Nephron (organoid): Measurements from ENCODE around the gene USP46.

Experiments used
- H3K27ac Mint-ChIP-seq, 3 experiments: 2 replicates each; pipeline ENCODE4 v1.8.0; 2020; ENCODE audit warnings: mixed read lengths in 3 of 3, mild to moderate bottlenecking in 2 of 3, moderate library complexity in 1 of 3
- H3K27me3 Mint-ChIP-seq: 2 replicates; pipeline ENCODE4 v1.8.0; 2021; ENCODE audit warnings: low read depth, mild to moderate bottlenecking, moderate library complexity, mixed read lengths
- H3K36me3 Mint-ChIP-seq: 2 replicates; pipeline ENCODE4 v1.8.0; 2020; ENCODE audit warnings: low read depth, mixed read lengths
- H3K4me1 Mint-ChIP-seq: 2 replicates; pipeline ENCODE4 v1.8.0; 2020; ENCODE audit warnings: mixed read lengths
- H3K4me3 Mint-ChIP-seq, 3 experiments: 2 replicates each; pipeline ENCODE4 v1.8.0; 2020; ENCODE audit warnings: mild to moderate bottlenecking in 3 of 3, mixed read lengths in 3 of 3, moderate library complexity in 2 of 3
- H3K9me3 Mint-ChIP-seq: 2 replicates; pipeline ENCODE4 v1.8.0; 2020; ENCODE audit warnings: mixed read lengths
- TF ChIP-seq, protein P1 (sequence below), 3 experiments: fragments of 200-600 bp; sonication (generic); IDR thresholded peaks; one replicate each; pipeline ENCODE4 v1.5.0; 2021; ENCODE audit warnings: antibody characterized with exemption in 3 of 3; ENCODE audit not compliant: unreplicated experiment in 3 of 3

Gene USP46

DNA sequence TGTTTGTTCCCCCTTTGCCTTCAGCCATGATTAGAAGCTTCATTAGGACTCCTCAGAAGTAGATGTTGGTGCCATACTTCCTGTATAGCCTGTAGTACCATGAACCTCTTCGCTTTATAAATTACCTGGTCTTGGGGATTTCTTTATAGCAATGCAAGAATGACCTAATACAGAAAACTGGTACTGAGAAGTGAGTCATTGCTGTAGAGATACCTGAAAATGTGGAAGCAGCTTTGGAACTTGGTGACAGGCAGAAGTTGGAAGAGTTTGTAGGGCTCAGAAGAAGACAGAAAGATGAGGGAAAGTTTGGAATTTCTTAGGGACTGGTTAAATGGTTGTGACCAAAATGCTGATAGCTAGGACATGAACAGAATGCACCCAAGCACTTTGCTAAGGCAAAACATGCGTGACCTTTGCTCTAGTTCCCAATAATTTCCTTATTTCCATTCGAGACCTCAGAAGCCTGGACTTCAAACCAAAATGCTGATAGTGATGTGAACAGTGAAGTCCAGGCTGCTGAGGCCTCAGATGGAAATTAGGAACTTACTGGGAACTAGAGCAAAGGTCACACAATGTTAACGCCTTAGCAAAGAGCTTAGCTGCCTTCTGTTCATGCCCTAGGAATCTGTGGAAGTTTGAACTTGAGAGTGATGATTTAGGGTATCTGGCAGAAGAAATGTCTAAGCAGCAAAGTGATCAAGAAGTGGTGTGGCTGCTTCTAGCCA, 3.0 kb upstream of the USP46 start:
- Mint-ChIP-seq H3K36me3 (peaks cover 38% of the 10 kb centered on the region), H3K4me3 (peak overlapping the region; percentile 0 to 27 (median 11)), H3K27ac (peak overlapping the region in 1 of 3 experiments; percentile 42), H3K4me1 (peaks cover 16% of the 10 kb centered on the region), H3K9me3 (peaks cover 14% of the 10 kb centered on the region), H3K27me3 (no peaks in the 10 kb centered on the region)
- TF ChIP-seq, protein P1, sequence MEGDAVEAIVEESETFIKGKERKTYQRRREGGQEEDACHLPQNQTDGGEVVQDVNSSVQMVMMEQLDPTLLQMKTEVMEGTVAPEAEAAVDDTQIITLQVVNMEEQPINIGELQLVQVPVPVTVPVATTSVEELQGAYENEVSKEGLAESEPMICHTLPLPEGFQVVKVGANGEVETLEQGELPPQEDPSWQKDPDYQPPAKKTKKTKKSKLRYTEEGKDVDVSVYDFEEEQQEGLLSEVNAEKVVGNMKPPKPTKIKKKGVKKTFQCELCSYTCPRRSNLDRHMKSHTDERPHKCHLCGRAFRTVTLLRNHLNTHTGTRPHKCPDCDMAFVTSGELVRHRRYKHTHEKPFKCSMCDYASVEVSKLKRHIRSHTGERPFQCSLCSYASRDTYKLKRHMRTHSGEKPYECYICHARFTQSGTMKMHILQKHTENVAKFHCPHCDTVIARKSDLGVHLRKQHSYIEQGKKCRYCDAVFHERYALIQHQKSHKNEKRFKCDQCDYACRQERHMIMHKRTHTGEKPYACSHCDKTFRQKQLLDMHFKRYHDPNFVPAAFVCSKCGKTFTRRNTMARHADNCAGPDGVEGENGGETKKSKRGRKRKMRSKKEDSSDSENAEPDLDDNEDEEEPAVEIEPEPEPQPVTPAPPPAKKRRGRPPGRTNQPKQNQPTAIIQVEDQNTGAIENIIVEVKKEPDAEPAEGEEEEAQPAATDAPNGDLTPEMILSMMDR (IDR thresholded peaks at IDR 0.05; ENCODE audit: unreplicated experiment in 3 of 3): no peak

DNA sequence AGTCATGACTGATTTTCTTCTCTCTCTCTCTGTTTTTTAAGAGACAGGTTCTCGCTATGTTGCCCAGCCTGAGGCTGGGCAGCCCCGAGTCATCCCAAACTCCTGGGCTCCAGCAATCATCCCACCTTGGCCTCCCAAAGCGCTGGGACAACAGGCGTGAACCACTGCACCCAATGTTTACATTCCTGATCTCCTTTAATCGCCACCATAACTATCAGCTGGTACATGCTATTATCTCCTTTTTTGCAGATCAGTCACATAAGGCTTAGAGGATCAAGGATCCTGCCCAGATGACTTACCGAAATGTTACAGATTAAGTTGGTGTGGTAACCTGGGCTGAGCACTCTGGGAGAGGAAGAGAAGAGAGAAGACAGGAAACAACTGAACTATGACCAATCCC, 1.5 kb upstream of the USP46 start:
- Mint-ChIP-seq H3K4me1 (peaks cover 27% of the 10 kb centered on the region), H3K36me3 (peaks cover 46% of the 10 kb centered on the region), H3K9me3 (peaks cover 12% of the 10 kb centered on the region), H3K27me3 (no peaks in the 10 kb centered on the region), H3K4me3 (peak overlapping the region; percentile 86 to 91 (median 88)), H3K27ac (peak overlapping the region; percentile 59 to 98 (median 94))
- TF ChIP-seq, protein P1 (IDR thresholded peaks at IDR 0.05; ENCODE audit: unreplicated experiment in 3 of 3): no peak

DNA sequence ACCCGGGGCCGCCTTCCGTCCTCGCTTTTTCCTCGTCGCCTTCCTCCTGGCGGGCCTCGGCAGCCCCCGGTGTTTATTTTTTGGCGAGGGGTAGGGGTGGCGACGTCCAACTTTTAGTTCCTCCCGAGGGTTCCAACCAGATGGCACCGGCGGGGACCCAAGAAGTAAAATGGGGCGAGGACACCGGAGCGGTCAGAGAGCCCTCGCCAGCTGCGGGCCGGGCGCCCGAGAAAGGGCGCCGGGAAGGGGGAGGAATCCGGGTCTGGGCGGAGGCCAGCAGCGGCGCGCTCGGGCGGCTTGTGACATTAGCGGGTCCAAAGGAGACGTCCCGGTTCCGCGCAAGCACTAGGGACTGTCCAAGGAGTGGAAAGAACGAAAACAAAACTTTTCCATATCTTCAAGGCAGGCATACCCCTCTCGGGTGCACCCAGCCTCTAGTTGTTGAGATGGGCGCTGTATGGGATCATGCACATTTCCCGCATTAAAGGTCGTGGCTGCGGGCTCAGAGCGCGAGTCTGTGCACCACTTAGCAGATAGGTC, 691 bp upstream of the USP46 start:
- H3K4me1 Mint-ChIP-seq: peaks cover 36% of the 10 kb centered on the region
- peaks cover 10% of the 10 kb centered on the region for H3K9me3 Mint-ChIP-seq
- H3K27me3 Mint-ChIP-seq: no peaks in the 10 kb centered on the region
- TF ChIP-seq, protein P1 (IDR thresholded peaks at IDR 0.05; ENCODE audit: unreplicated experiment in 3 of 3): no peak
- H3K36me3 Mint-ChIP-seq: peaks cover 50% of the 10 kb centered on the region
- peak overlapping the region; percentile 86 to 91 (median 88) for H3K4me3 Mint-ChIP-seq
- peak overlapping the region; percentile 94 to 98 (median 95) for H3K27ac Mint-ChIP-seq

DNA sequence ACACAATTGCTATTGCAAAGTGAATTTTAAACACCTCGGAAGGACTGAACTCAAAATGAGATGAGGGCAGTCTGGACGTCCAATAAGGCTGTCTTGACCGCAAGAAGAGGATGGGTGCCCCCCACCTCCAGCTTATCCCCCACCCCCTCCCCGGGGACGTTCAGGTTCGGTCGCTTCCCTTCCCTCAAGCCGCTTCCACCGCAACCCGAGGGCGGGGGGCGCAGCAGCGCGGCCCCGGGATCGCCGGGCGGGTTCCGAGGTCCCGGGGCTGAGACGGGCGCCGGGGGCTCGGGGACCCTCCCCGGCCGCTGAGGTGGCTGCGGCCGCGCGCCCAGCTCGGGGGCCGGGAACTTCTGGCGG, 480 bp downstream of the USP46 start:
- TF ChIP-seq, protein P1 (IDR thresholded peaks at IDR 0.05; ENCODE audit: unreplicated experiment in 3 of 3): no peak
- peaks cover 39% of the 10 kb centered on the region for H3K4me1 Mint-ChIP-seq
- H3K9me3 Mint-ChIP-seq: peaks cover 10% of the 10 kb centered on the region
- peak overlapping the region; percentile 89 to 94 (median 92) for H3K4me3 Mint-ChIP-seq
- H3K27me3 Mint-ChIP-seq: no peaks in the 10 kb centered on the region
- peaks cover 56% of the 10 kb centered on the region for H3K36me3 Mint-ChIP-seq
- H3K27ac Mint-ChIP-seq: peak overlapping the region; percentile 91 to 98 (median 94)

DNA sequence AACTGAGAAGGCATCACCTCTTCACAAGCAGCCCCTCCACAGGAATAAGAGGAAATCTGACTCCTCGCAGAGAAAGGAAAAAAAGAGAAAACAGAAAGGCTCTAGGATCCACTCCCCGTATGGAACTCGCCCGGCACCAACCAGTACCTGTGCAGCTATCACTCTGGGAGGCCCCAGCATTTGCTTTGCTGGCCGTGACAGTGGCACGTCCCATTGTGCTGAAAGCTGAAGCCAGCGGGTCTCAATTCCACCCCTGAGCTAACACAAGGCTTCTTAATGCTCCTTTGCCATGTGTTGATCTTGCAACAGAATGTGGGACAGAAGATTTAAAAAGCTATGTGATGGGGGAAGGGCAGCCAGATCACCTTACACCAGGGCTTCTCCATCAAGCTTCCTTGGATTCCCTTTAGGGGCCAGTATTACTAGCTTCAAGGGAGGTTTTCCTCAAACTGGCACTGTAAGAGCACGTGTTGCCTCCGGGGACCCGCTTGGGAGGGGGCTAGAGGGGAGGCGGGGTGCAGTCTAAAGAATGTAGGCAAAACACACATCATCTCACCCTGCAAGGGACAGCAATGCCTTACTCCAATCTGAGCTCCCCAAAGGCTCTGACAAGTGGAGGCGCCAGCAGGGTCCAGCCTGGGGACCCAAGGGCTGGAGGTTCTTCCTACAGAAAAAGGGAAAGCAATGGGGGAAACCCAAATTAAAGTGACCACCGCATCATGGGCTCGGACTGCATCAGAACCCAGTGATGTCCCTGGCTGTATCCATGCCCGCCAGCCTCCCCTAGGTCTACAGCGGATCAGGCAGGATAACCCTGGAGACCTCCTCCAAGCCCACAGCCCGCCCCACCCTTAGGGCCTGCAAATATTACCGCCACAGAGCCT, 1.2 kb downstream of the USP46 start:
- Mint-ChIP-seq H3K9me3 (peaks cover 10% of the 10 kb centered on the region), H3K36me3 (peaks cover 55% of the 10 kb centered on the region), H3K4me1 (peaks cover 39% of the 10 kb centered on the region), H3K27ac (peak overlapping the region; percentile 91 to 98 (median 94)), H3K4me3 (peak overlapping the region; percentile 85 to 89 (median 88)), H3K27me3 (no peaks in the 10 kb centered on the region)
- TF ChIP-seq, protein P1 (IDR thresholded peaks at IDR 0.05; ENCODE audit: unreplicated experiment in 3 of 3): no peak
